Thyroid gland (tissue), 4 donors: Measurements from ENCODE around the gene TEX38.
"Not testable (repeated sequence)": the region's sequence is repeated elsewhere in the genome, so short reads cannot be mapped to it uniquely, and the experiment has no call there.

Source experiments
- CTCF ChIP-seq, 6 experiments: fragments of 200-600 bp in 3 of 6; fragments of 450-650 bp in 3 of 6; sonication (generic) in 3 of 6; IDR thresholded peaks; one replicate each; pipeline ENCODE4 v1.5.1; 2016 to 2019; ENCODE audit warnings: antibody characterized with exemption in 6 of 6, mild to moderate bottlenecking in 2 of 6, inconsistent platforms in 1 of 6, moderate library complexity in 1 of 6
- POLR2A ChIP-seq, 2 donors: fragments of 450-650 bp; IDR thresholded peaks; one replicate each; pipeline ENCODE4 v1.6.1; 2017; ENCODE audit warnings: antibody characterized with exemption in 2 of 2, mild to moderate bottlenecking in 2 of 2, moderate library complexity in 1 of 2

GRCh38 chr1:46651152-46651551 is 20.5 kb upstream of the TEX38 start:
- not testable (repeated sequence) for TF ChIP-seq CTCF, POLR2A (IDR thresholded peaks at IDR 0.05)
